GM19328 (cell line): Measurements from ENCODE around the gene ERO1A.

Experiments used
- ATAC-seq: cut with Tn5 transposase; IDR thresholded peaks from one replicate; pipeline ENCODE4 v1.9.1; 2021; ENCODE audit warnings: mild to moderate bottlenecking, moderate library complexity; ENCODE audit not compliant: unreplicated experiment

ERO1A gene

GRCh38 chr14:52610187-52610586, 85.2 kb downstream of the ERO1A start:
- no peak for ATAC-seq

- ATAC-seq, result no peak
These were observed 85.8 kb downstream of the ERO1A start for GRCh38 chr14:52609445-52610044.

GRCh38 chr14:52607061-52607460, 88.3 kb downstream of the ERO1A start:
- no peak for ATAC-seq

GRCh38 chr14:52602131-52602530, 93.2 kb downstream of the ERO1A start:
- no peak for ATAC-seq

- no peak for ATAC-seq
These were observed 95.4 kb downstream of the ERO1A start for GRCh38 chr14:52599974-52600373.

GRCh38 chr14:52598568-52598967, 96.8 kb downstream of the ERO1A start:
- ATAC-seq, result no peak

GRCh38 chr14:52596861-52597260, 98.5 kb downstream of the ERO1A start:
- no peak for ATAC-seq

- ATAC-seq, result no peak
These were observed 99.0 kb downstream of the ERO1A start for GRCh38 chr14:52596320-52596719.

- ATAC-seq, result no peak
These were observed 105.0 kb downstream of the ERO1A start for GRCh38 chr14:52590318-52590717.
